GM18909 (cell line): ENCODE measurements around the gene PGGT1B.
"Not testable (repeated sequence)": the region's sequence is repeated elsewhere in the genome, so short reads cannot be mapped to it uniquely, and the experiment has no call there.

Experiments
- ATAC-seq: cut with Tn5 transposase; IDR thresholded peaks from one replicate; pipeline ENCODE4 v1.9.1; 2021; ENCODE audit warnings: mild to moderate bottlenecking; ENCODE audit not compliant: unreplicated experiment, poor library complexity

PGGT1B gene

DNA sequence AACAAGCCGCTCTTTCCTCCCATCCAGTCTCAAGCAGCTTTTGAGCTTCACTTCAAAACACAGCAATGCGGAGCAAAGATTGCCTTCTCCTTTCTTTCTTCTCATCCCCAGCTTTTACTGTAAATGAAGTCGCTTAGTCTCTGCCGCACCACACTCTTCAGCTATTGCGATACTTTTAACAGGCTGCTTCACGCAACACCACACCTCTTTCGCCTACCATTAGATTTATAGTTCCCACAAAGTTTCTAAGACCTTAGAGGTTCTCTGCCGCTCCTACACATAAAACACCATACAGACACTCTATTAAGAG, 711 bp downstream of the PGGT1B start:
- peak; percentile 50 for ATAC-seq

GRCh38 chr5:115260248-115260647, 2.4 kb downstream of the PGGT1B start:
- no peak for ATAC-seq

DNA sequence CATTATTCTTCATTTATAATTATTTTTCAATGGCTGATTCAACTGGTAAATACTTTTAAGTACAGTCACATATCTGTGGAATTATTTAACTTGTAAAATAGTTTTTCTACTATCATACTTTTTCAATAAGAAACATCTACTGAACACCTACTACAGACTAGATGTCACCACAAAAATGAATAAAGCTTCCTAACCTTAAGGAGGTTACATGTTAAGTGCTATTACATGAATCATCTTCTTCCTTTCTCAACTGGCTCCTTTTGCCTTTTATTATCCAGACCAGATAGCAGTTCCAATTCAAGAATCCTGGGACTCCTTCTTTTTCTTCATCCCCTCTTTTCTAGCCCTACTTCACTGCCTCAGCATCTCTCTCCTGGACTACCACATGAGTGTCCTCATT, 4.7 kb downstream of the PGGT1B start:
- no peak for ATAC-seq

GRCh38 chr5:115249379-115249778, 13.3 kb downstream of the PGGT1B start:
- not testable (repeated sequence) for ATAC-seq

DNA sequence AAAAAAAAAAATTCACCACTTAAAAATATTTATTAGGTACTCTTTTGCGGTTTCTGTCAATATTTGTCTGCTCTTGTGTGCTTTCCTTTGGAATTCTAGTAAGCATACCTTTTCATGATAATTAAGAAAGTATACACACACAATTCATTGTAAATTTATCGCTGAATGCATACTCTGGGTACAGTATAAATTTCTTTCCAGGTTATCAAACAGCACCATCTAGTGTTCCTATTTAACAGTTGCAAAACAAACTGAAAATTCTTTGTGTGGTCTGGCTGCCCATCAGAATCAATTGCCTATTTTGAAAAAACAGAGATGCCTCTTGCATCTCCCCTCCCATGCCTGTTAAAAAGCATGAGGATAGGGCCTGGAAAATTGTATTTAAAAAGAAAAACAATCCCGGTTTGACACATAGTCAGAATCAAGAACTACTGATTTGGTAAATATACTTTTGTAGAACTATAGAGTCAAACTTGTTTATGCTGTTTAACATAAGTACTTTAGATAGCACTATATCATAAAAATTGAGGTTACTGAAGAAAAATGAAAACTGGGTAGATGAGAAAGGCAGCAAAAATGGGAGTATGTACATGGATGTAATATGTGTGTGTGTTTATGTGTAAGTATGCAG, 16.2 kb downstream of the PGGT1B start:
- peak; percentile 75 for ATAC-seq

DNA sequence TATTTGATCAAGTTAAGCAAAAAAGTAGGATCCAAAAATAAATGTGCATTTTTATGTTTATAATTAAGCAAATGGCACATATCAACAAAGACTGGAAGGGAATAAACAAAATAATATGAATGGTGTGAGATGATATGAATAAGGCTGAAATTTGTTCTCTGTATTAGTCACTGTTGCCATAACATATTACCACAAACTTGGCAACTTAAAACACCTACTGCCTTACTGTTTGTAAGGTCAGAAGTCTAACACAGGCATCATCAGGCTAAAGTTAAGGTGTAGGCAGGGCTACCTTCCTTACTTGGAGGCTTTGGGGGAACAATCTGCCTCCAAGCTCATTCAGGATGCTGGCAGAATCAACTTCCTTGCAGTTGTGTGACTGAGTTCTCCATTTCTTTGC, 19.3 kb downstream of the PGGT1B start:
- peak; percentile 73 for ATAC-seq

DNA sequence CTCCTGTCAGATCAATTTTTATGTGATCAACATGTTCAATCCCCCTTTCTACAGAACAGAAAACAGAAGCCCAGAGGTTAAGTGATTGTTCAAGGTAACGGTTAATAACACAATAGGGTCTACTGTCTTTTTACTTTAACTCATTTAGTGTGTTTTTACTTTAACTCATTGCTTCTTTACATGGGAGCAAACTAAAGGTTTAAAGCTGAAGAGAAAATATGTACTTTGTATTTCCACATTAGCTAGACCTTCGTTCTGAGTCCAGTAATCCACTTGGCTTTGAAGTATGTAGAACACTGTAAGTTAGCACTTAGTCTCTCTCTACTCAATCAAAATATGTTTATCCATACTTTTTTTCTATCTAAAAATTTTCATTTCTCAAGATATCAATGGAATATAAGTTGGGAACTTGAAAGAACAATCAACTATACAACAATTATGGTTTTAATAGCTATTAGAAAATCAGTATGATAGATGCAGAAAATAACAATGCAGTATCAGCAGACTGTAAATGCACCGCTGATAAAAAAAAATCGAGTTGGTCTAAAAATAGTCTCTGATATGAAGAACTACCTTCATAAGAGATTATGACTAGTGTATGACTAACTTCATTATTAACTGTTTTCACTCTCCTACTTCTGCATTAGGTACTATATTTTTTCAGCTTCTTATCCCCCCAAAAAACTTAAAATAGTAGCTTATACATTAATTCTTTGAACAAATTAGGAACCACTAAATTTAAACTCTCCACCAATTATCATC, 20.6 kb downstream of the PGGT1B start:
- ATAC-seq = no peak

DNA sequence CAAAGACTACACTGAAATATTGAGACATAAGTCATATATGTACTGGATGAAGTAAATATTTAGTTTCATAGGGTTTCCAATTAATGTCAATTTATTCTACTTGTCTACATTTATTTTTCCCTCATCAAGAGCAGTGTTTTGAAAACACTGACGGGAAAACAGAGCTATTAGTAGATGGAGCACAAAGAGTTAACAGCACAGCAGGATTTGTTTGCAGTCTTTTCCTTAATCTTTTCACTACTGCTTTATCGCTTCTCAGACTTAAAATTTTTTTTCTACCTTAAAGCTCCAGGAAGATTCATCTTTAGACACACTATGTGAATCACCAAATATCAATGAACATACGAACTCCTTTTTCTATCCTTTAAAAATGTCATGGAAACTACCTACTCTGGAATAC, 25.6 kb downstream of the PGGT1B start:
- no peak for ATAC-seq

DNA sequence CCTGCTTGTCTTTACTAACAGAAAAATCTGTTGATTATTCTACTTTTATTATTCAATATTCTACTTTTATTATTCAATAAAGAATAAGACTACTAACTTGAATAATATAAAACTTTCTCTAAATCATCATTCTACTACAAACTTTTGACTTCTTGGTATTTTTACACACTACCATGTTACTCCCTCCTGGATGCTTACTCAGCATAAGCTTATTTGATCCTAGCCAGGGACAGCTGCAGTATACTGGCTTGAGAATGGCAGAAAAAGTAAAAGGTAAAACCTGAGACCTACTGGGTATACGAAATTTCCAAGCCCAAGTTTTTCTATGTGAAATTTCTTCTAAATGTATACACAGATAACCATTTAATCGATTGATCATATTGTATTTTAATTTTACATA, 26.1 kb downstream of the PGGT1B start:
- no peak for ATAC-seq

DNA sequence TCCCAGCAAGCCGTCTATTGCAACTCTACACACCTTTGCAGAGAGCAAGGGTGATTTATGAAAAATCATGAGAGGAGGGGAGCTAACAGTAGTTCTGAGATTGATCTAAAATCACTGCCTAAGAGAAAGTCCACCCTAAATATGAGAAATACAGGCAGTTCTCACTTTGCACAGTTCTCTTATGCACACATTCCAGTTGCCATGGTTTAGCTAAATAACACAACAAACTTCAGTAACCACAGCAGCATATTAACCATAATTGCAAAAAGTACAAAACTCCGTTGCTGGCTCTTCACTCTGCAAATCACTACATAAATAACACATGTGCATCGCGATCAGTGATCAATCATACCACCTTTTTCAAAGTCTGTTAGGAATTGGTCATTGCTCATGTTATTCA, 31.1 kb downstream of the PGGT1B start:
- no peak for ATAC-seq

DNA sequence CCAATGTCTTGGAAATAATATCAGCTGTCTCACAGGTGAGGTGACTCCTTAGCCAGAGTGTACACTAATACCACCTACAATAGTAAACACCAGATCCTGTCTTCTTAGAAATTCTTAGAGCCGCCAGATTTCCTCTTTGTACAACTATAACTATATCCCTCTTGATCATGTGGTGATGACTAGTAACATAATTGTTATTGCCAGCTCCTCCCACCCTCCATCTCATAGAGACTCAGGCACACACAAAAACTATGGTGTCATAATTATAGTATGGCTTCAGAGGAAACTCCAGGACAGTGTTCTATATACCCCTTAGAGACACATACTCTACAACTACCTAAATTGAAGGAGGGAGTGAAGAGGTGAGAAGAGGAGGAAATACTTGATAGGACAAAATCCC, 33.1 kb downstream of the PGGT1B start:
- no peak for ATAC-seq

GRCh38 chr5:115227281-115227680, 35.4 kb downstream of the PGGT1B start:
- ATAC-seq = no peak

DNA sequence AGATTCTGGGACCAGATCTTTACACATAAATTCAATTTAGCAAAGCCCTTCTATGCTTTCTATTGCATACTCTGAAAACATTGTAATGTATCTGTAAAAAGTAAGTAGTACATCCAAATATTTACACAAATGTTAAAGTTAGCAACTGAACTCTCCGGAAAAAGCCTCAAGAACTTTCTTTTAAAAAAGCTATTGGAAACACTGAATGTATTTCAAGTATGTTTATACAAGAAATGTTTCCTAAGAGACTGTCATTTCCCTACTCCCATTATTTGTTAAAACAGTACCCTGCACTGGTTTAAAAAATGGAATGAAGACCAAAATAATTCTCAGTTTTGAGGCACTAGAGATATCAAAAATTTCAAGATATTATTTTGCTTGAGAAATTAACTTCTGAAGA, 48.1 kb downstream of the PGGT1B start:
- ATAC-seq = no peak

DNA sequence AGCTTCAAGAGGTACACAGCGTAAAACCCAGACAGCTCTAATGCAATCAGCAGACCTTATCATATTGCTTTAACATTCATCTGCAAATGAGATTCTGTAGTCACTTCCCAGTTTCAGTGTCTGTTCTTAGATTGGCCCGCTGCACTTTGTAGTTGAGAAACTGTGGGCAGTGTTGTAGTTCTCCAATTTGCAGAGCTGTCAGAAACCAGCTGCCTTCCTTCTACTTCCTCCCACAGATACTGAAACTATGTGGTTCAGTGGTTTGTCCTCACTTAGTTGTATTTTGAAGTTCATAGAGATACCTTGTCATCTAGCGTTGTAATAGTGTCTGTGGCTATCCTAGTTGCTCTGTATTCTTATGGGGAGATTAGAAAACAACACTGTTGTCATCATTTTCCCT, 53.4 kb downstream of the PGGT1B start:
- peak; percentile 100 for ATAC-seq

DNA sequence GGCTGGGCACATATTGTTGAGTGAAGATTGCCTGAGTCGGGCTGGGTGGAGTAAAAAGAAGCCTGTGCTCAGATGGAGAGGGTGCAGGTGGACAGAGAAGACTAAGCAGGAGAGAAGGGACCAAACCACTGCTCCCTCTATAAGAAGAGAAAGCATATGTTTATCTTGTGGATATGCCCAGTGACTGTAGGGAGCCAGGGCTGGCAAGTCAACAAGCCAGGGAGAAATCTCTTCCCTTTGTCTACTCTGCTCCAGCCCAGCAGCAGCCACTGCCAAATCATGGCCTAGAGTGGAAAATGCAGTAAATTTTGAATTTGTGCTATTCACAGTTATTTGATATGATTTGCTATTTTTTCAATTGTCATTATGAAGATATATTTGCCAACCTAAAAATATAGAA, 59.7 kb downstream of the PGGT1B start:
- no peak for ATAC-seq

- no peak for ATAC-seq
These were observed 66.5 kb downstream of the PGGT1B start for GRCh38 chr5:115196161-115196560.

DNA sequence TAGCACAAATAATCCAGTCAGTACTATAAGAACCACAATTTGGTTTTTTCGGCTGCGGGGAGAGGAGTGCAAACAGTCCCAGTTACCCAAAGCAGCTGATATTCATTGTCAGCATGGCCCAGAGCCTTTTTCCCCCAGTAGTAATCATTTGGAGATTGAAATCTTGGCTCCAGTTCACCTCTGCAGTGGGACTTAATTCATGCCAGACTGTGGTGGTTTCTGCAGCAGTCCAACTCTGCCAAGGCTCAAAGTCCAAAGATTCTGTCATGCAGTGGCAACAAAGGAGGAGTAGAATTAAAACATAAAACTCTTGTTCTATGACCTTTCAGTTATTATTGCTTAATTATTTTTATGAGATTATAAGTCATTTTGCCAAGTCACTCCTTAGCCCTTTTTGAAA, 68.0 kb downstream of the PGGT1B start:
- ATAC-seq = no peak

- no peak for ATAC-seq
These were observed 69.4 kb downstream of the PGGT1B start for GRCh38 chr5:115193295-115193694.

DNA sequence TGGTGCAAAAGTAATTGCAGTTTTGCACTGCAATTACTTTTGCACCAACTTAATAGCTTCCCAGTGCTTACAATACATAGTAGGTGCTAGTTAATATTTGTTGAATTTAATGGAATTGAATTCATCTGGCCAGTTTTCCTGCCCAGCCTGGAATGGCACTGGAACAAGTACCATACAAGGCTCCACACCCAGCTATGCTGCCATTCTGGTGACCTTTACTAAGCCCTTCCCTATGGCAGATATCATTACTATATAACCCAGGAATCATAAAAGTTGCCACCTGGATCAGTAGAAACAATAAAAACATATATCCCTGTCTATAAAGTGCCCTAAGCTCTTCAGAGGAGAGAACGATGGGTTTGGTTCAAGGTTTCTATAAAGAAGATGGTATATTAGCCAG, 70.6 kb downstream of the PGGT1B start:
- no peak for ATAC-seq

DNA sequence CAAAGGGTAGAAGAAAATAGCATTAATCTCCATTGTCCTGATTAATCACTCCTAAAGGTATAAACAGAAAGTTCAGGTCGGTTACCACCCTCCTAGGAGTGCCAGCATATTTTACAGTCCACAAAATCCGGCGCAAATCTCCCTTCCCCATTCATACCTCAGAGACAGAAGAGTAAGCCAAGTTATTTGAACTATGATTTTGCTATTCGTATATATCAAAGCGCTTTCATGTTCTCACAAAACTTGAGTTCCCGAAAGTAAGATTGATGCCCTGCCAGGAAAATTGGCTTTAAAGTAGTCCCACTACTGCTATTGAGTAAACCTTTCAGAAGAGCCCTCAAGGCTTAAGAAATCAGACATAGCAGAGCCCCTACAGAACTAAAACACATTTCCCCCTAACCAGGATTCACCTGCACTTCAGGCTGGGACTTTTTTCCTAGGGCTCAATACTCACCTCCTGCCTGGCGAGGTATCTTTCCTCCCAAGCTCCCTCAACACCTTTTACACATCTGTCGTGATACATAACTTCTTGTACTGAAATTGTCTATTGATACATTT, 71.1 kb downstream of the PGGT1B start:
- ATAC-seq = no peak

DNA sequence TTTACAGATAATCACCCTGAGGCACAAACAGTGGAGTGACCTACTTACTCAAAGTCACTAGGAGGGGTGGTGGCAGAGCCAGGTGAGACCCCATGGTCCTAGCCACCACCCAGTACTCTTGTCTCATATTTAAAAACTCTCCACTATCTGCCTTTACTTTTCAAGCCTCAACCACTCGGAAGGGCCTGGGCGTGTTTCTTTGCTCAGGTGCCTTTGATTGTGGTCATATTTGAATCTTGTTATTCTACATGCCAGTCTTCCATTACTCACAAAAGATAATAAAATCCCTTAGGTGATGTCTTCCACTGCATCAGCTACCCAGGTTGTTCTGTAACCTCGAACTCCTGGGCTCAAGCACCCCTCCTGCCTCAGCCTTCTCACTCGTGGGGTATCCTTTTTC, 72.3 kb downstream of the PGGT1B start:
- no peak for ATAC-seq

DNA sequence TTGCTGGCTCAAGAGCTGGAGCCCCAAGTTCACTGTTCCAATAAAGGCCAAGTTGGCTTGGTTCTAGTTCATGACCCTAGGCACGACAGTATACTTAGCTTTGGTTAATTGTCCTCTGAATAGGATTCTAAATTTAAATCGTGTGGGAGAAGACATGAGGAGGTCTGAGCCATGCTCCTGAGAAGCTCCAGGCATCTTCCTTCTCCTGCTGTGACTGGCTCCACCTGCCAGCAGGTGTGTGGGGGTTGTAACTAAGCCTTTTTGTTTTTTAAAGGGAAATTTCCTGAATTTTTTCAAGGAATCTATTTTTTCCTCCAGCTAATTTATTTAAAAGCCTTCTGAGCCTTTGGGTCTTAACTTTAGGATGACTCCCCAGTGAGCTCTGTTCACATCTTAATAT, 72.8 kb downstream of the PGGT1B start:
- no peak for ATAC-seq
